GM21526 (cell line): ENCODE results near the gene FAM168B.

Experiments
- ATAC-seq: cut with Tn5 transposase; IDR thresholded peaks from one replicate; pipeline ENCODE4 v1.9.1; 2021; ENCODE audit warnings: moderate library complexity; ENCODE audit not compliant: unreplicated experiment, low FRiP score

FAM168B gene

GRCh38 chr2:131056932-131057287 is 36.4 kb downstream of the FAM168B start:
- no peak for ATAC-seq

GRCh38 chr2:131056204-131056931 is 36.9 kb downstream of the FAM168B start:
- ATAC-seq = no peak

GRCh38 chr2:131055169-131056065 is 37.8 kb downstream of the FAM168B start:
- ATAC-seq = no peak

GRCh38 chr2:131054488-131054887 is 38.8 kb downstream of the FAM168B start:
- ATAC-seq = no peak

DNA sequence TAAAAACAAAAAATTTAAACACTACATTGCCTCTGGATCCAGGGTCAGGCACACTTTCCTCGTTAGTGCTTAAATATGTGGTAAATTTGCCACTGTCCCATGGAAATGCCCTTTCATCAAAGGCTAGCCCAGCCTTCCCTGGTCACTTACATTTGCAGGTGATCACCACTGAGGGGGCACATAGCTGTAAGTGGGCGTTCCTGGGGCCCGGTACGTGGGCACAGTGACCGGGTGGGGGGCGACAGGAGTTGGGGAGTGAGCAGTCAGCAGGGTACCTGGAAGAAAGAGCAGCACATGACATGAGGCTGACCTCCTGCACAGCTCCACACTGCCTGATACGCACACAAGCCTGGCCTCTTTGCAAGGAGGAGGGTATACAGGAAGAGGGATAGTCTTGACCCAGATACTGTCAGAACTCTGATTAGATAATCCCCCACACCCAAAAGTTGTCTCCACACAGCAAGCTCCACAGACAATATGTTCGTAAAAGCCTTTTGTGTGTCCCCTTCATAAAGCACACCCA is 40.5 kb downstream of the FAM168B start:
- ATAC-seq = no peak

DNA sequence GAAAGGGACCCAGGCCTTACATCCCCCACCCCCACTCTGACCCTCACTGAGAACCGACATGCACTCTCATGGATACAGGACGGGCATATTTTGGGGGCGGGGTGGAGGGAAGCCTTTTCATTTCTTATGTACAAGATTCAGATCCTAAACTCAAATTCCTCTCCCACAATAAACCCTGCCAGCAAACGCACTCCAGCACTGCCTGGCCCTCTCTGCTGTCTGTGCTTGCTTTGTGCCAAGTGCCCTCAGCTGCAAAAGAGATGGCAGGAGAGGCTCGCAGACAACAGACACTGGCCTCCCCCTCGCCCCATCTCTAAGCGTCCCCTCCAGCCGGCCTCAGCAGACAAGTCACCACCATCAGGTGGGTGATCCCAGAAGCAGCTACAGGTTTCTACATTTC is 42.4 kb downstream of the FAM168B start:
- ATAC-seq = no peak

- no peak for ATAC-seq
These were observed 44.0 kb downstream of the FAM168B start for GRCh38 chr2:131049150-131049718.

GRCh38 chr2:131048641-131049040 is 44.6 kb downstream of the FAM168B start:
- ATAC-seq = no peak

DNA sequence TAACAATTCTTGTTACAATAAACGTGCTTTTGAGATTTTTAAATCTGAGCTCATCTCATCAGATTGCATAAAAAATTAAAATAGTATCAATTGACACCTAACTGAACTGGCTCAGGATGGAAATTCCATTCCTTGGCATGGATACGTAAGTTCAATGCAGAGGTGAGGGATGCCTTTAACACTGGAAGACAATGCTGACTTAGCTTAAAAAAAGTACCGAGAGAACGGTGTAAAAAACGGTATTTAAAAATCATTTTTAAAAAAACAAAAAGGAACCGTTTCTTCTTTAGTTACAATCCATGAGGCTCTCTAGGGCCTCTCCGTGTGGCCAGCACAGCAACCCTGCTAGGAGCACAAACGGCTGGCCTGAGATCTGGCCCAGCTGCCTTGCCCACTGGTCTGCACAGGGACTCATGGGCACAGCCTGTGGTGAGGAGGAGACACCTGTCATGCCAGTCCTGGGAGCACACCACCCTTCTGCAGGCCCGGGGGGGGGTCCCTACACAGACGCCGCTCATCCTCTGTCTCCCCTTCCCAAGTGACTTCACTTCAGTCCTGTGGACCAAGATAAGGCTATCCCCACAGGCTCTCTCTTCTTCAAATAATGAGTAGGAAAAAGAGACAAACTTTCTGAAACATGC is 45.2 kb downstream of the FAM168B start:
- ATAC-seq = no peak

- no peak for ATAC-seq
These were observed 46.2 kb downstream of the FAM168B start for GRCh38 chr2:131046918-131047652.

GRCh38 chr2:131046028-131046917 is 47.0 kb downstream of the FAM168B start:
- ATAC-seq = no peak

- no peak for ATAC-seq
These were observed 47.8 kb downstream of the FAM168B start for GRCh38 chr2:131045286-131046027.

DNA sequence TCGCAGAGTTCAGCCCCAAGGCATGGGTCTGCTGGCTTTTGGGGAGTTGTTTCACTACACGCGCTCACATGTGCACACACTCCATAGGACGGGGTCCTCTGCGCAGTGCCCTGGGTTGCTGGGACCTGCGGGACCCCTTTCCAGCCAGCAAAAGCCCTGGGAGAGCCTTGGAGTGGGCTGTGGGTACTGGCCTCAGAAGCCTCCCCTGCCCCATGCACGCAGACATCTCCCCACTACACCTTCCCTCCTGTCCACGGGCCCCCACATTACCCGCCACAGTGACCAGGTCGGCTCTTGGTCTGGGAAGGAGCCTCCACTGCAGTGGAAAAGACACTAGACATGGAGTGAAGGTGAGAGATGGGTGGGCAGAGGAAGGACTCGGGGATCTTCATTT is 48.5 kb downstream of the FAM168B start:
- ATAC-seq = no peak

DNA sequence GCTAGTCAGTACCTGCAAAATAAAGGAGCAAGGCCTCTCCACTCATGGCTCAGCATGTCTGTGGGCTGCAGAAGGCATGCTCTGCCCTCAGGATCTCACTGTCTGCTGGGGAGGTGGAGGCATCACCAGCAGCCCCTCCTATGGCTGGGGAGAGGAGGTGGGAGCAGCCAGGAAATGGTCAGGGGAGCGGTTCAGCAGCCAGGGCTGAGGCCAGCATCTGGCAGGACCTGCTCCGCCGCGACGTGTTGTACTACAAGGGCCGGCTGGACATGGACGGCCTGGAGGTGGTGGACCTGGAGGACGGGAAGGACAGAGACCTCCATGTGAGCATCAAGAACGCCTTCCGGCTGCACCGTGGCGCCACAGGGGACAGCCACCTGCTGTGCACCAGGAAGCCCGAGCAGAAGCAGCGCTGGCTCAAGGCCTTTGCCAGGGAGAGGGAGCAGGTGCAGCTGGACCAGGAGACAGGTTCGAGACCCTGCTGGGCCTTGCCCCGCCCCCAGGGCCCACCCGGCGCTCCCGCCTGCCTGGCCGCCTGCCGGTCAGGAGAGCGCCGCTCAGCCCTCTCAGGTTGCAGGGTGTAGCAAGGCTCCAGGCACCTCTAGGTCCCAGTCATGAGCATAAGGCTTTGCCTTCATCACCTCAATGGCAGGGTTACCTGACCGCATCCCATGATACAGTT is 49.0 kb downstream of the FAM168B start:
- no peak for ATAC-seq

DNA sequence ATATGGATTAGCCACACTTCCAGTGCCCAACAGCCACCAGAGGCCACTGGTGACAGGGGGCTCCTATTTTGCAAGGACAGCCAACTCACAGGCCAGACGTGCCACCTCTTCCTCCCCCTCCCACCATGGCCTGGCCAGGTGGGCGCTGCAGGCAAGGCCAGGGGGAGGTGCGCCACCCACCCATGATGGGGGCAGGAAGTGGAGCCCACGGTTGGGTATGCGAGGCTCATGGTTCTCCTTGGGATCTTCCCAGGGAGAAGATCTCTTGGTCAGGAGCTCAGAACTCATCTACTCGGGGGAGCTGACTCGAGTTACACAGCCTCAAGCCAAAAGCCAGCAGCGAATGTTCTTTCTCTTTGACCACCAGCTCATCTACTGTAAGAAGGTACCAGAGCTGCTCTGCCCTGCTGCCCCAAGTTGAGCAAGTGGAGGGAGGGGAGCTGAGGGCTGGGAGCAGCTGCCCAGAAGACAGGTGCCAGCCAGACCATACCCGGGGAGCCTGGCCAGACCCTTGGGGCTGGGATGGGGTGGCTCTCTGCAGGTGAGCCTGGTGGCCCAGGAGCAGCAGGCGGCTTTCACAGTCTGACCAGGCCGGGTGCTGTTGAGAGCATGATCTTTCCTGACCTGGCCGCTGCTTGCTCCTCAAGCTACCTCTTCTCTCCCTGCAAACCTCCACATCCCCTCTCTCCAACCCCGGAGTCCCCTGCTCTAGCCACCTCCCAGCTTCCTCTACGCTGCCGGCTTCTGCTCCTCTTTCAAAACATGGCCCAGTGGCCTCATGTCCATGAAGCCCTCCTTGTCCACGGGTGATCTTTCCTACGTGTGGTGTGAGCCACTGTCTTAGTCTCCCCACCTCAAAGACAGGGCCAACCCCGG is 49.8 kb downstream of the FAM168B start:
- no peak for ATAC-seq

GRCh38 chr2:131042148-131042775 is 51.0 kb downstream of the FAM168B start:
- no peak for ATAC-seq
